Epithelial cell of prostate (primary cell): ENCODE measurements around the gene RERG.

Experiments
- DNase-seq: peaks from one replicate; pipeline ENCODE4 v3.0.0-alpha.2; 2011; ENCODE audit warnings: low read depth, low spot score
- H3K27ac ChIP-seq: fragments of 450-650 bp; 2 replicates; pipeline ENCODE4 v1.5.1; 2017; ENCODE audit warnings: mild to moderate bottlenecking

RERG gene

DNA sequence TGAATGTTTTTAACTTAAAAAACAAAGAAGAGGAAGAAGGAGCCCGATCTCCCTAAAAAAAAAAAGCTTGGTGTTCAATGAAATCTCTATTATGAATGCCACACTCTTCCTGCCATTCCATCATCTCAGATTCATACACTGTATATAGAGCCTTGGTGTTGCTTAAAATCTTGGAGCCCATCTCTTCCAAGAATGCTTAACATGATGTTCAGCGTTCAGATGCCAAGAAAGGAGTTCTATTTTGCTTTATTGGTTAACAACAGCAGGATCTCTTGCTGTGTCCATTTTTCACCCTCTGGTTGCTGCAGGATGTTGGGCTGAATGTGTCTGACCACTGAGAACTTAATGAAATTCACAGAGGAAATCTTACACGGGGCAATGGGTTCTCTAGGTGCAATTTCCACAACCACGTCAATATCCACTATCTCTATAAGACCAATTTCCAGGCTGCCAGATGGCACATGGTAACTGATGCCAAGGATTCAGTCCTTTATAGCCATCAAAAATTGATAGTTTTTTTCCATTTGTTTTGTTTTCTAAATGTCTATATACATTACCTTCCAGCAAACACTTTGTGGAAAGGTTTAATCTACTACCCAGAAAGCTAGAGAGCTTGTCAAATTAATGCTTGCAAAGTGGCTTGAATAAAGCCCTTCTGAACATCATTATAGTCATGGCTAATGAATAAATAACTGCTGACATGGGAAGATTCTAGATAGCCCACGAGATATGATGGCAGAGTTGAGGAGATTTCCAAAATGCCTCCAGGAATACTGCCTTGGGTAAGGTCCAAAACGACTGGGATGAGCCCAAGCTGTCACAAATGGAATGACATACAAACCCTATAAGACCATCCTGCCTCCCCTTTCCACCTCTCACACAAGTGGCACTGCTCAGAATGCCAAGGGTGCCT lies 26.5 kb downstream of the RERG start:
- DNase-seq: no peak
- no peak overlapping the region for H3K27ac ChIP-seq

DNA sequence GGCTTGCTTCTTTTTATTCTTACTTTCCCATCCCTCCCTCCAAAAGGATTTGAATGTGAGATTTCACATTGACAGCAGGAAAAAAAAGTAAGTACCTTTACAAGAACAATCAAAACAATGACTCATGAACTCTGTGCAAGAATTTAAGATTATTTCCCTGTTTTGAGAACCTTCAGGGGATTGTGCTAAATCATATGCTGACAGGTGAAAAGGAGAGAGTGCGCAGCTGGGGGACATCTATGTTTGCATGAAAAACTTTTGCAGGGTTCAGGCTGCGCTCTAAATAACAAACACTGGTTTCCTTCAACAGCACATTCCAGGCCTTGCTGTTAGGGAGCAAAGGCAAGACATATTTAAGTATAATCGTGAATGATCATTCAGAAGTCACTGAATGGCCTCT lies 27.3 kb downstream of the RERG start:
- DNase-seq: no peak
- H3K27ac ChIP-seq: no peak overlapping the region

DNA sequence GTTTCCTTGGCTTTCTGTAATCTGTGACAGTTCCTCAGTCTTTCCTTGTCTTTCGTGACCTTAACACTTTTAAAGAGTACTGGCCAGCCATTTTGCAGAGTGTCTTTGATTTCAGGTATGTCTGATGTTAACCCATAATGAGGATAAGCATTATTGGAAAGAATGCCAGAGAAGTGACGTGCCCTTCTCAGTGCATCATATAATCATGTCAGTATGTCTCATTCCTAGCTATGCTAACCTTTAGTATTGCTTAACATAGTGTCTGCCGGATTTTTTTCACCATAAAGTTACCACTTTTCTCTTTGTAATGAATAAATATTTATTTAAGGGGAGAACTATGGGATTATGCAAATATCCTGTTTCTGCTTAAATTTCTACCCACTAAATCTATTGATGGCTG lies 28.5 kb downstream of the RERG start:
- no peak for DNase-seq
- H3K27ac ChIP-seq: no peak overlapping the region

DNA sequence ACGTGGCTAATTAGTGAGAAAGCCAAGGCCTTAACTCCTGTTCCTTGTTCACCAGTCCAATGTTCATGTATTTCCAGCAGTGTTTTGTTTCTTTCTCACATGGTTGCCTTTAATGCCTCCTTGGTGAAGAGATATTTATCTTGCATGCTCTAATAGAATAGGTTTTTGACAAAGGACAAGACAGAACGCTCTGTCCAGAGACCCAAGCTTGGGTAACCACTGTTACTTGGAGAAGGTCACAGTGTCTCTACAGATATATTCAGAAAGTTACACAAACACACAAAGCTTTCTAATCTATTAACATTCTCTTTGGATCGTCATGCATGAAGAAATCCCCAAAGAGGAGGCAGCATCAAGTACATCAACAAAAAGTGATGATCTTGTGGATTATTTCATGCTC lies 33.1 kb downstream of the RERG start:
- no peak overlapping the region for H3K27ac ChIP-seq
- no peak for DNase-seq

DNA sequence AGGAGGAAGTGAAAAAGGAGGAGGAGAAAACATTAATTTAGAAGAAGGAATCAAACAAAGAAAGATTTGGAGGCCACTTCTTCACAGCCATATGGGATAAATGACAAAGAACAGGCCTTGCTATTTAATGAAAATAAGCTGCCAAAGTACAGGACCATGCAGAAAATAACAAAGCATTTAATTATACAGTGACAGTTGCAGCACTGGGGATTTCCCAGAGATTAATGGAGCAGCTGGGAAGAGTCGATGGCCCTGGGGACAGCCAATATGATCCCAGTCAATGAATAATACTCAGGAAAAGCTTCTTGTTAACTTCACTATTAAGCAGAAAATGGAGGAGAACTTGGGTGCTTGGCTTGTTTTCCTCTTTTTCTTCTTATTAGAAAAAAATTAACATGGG lies 34.6 kb downstream of the RERG start:
- no peak for DNase-seq
- no peak overlapping the region for H3K27ac ChIP-seq

DNA sequence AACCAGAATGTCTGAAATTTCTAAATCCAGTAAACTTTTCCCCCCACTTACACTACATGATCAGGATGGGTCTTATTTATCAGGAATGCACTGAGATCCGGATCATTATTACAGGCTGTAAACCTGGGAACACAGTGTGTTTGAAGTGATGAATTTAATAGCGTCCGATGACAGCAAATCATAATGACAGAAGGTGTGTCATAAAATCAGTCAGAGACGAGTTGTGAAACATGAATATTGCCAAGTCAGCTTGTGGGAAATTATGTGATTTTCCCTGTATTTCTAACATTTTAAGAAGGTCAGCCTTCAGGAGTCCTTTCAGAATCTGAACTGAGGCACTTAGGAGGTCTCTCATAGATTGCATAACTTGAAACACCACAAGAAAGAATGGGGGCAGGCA lies 36.7 kb downstream of the RERG start:
- H3K27ac ChIP-seq: no peak overlapping the region
- no peak for DNase-seq

DNA sequence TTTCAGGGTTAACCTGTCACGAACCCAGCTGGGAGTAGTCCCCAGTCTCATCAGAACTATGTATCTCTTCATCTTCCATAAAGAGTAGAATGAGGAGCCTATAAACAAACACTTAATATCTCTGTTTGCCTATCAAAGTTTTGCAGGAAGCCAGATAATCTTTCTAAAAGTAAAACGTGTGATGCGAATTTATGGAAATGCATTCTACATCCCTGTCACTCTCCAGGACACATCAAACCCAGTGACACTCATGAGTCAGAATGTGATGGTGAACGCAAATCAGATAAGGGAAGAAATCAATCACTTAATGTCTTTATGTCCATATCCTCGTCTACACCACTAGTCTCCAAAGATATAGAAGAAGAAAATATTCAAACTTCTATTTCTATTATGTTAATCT lies 37.4 kb downstream of the RERG start:
- no peak overlapping the region for H3K27ac ChIP-seq
- DNase-seq: no peak

DNA sequence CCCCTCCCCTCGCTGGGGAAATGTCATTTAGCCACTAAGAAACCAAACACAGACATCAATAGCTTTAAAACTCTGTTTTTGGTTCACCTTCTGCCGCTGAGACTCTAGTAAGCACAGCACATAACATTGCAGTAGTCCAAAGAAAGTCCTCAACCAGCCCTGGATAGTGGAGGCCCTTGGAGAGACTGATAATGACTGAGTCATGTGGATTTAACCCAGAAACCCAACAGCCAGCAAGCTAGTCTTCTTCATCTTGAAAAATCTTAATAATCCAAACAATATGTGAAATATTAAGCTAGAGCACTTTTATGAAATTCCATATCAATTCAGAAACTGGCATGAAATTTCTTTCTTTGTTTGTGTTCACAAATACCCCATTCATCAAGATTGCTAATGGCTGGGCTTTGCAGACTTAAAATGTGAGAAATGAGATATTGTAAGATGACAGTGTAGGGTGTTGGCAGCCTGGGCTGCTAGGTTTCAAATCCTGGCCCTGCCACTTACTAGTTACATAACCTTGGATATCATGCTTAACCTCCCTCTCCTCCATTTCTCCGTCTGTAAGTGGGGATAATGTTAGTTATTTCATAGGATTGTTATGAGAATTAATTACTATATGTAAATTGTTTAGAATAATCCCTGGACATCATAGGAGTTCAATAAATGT lies 40.1 kb downstream of the RERG start:
- no peak overlapping the region for H3K27ac ChIP-seq
- DNase-seq: no peak

DNA sequence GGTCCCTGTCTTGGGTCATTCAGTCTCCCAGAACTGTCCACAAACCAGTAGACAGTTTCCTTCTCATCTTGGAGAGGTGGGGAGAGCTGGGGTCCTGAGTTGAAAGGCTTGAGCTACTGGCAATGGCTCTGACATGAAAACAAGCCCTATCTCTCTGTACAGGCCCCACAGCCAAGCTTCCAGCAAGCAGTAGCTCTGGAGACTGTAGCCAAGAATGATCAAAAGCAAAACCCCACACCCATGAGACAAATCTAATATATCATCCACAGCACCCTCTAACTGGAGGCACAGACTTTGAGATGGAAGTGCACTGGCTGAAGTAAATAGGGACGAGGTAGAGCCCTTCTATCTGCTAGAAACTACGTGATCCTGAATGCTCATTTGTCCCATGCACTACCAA lies 40.9 kb downstream of the RERG start:
- DNase-seq: no peak
- no peak overlapping the region for H3K27ac ChIP-seq

DNA sequence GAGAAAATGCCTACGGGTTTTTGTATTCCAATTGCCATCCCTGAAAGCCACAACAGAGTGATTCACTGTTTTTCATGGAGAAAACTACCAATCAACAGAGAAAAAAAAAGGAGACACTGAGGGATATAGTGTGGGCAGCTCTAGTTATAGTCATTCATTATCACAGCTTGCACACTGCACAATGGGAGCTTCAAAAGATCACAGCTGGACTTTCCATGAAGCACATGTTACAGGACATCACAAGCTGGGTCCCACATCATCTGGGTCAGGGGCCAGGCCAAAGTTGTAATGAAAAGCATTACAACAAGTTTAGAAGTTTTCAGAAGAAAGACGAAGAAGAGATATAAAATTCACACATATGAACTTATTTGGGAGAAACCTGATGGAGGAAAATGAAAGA lies 41.5 kb downstream of the RERG start:
- no peak for DNase-seq
- H3K27ac ChIP-seq: no peak overlapping the region

DNA sequence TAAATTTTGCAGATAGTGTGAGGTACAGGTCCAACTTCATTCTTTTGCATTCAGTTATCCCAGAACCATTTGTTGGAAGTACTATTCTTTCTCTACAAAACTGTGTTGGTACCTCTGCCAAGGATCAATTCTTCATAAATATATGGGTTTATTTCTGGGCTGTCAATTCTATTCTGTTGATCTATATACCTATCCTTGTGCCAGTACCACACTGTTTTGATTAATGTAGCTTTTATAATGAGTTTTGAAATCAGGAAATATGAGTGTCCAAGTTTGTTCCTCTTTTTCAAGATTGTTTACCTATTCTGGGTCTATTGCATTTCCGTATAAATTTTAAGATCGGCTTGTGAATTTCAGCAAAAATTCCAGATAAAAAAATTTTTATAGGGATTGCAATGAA lies 48.1 kb downstream of the RERG start:
- no peak for DNase-seq
- H3K27ac ChIP-seq: no peak overlapping the region

DNA sequence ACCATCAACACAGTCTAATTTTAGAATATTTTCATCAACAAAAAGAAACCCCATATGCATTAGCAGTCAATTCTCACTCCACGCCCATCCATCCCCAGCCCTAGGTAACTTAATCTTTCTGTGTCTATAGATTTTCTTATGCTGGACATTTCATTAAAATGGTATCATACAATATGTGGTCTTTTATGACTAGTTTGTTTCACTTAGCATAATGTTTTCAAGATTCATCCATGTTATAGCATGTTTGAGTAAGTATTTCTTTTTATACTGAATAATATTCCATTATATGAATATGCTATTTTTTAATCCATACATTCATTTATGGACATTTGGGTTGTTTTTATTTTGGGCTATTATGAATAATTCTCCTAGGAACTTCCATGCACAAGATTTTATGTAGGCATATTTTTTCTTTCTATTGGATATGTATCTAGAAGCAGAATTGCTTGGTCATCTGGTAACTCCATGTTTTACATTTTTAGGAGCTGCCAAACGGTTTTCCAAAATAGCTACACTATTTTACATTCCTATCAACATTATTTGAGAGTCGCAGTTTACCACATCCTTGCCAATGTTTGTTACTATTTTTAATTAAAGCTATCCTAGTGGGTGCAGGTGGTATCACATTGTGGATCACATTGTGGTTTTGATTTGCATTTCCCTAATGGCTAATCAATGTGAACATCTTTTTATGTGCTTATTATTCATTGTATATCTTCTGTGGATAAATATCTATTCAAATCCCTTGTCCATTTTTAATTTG lies 49.0 kb downstream of the RERG start:
- no peak overlapping the region for H3K27ac ChIP-seq
- no peak for DNase-seq

DNA sequence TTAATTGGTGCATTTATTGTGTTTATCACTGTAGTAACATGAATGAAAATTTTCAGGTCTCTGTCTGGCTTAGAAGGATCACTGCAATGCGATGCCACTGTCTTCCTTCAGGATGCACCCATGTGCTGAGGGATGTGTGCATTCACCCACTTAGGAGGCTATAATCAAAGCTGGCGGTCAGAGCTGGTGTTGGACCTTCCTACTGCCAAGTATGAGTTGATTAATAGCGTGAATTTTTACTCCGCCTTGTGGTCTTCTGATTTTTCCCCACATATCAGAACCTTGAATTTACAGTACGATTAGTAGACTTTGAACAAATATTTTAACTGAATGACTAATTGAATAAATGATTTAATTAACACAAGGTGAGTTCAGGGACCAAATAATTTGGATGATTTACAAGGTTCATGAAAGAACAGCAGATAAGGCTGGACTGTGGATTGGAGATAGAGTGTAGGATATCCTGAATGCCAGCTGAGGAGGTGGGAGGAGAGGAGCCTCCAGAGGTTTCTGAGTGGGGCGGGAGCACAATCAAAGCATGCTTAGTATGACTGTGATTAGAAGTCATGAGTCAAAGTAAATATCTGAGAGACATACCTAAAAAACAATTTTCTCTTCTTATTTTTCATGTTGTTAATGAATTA lies 50.1 kb downstream of the RERG start:
- no peak overlapping the region for H3K27ac ChIP-seq
- no peak for DNase-seq

DNA sequence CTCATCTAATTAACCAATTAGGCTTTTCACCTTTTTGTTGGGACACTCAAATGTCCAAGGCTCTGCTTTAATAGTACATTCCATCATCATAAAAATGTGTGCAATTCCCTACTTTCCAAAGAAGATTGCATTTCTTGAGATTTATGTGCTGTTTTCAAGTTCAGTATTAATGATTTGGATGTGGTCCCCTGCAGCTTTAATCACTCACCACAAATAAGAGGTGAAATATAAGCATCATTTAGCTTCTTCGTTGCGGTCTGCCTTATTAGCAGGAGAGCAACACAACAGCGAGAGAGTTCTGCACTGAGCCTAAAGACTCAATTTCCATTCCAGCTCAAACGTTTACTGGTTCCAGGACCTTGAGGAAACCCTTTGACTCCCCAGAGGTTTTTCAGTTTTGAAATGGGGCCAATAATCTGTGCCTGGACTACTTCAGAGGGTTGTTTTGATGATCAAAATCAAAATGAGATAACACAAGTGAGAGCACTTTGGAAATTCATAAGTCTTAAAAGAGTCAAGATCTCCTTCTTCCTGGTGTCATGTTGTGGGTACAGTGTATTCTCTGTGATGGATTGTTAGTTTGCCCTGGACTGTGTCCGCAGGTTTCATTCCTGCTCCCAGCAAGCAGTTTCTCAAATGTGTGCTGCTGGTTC lies 53.1 kb downstream of the RERG start:
- DNase-seq: no peak
- no peak overlapping the region for H3K27ac ChIP-seq

DNA sequence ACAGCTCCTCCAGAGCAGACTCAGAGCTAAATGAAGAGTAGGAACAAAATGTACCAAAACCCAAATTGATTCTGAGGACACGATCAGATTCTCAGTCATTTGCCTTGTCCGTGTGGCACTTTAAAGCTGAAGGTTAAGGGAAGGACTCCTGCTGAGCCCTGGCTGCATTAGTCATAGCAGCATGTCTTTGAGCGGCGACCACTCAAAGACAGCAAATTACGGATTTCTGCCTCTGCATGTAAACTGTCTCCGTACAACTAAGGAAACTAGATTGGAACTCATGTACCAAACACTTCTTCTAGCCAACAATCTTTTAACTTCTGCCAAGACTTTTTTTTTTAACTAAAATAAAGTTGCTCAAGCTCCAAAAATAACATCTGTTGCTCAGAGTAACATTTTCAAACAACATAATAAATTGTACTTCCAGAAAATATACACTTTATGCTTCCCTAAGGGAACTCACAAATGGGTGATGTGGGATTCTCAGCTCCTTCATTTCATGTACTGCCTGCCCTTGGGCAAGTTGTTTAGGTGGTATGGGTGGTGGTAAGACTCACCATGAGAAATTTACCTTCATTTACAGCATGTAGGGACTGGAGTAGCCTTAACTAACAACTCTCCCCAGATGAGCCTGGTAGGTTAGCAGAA lies 56.1 kb downstream of the RERG start:
- H3K27ac ChIP-seq: no peak overlapping the region
- DNase-seq: no peak

DNA sequence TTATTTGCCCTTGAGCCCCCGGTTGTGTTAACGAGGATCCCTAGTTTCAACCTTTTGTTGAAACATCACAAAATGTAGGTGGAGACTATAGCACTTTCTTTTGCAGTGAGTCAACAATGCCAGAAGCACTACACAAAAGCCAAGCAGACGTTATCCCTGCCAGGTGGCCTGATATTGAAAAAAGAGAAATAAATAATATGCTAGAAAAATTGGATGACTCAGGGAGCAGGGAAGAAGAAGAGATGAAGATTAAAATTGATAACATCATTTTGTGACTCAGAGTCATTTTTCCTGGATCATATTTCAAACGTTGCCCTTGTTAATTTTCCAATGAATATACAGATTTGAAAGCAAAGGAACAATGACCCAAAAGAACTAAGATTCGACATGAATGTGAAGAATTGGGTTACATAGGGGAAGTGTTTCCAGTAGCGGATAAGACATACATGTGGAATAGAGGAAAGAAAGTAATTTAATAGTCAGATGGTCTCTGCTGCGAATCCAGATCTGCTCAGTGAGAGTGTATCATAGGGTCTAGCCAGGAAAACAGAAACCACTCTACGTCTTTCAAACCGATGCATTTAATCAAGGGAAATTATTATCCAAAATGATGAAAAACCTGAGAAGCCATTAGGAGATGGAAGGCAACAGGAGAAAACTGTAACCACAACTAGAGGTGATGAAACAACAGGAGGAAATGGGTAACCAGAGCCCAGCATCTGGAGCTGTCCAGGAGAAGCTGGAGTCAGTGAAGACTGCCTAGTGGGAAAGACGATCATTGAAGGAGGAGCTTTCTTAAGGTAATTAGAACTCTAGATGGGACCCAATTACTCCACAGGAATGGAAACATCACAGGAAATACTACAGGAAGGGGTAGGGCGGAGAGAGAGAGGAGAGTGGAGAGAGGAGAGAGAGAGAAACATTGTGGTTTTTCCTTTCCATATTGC lies 57.9 kb downstream of the RERG start:
- no peak overlapping the region for H3K27ac ChIP-seq
- DNase-seq: peak; percentile 12

DNA sequence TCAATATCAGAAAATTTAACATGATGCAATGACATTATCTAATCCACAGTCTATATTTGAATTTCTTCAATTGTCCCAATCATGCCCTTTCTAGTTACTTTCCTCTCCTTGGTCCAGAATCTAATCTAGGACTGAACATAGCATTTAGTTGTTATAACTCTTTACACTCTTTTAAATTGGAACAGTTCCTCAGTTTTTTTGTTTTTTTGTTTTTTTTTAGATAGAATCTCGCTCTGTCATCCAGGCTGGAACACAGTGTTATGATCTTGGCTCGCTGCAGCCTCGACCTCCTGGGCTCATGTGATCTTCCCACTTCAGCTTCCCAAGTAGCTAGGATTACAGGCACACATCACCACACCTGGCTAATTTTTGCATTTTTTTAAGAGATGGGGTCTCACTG lies 63.1 kb downstream of the RERG start:
- DNase-seq: no peak
- H3K27ac ChIP-seq: no peak overlapping the region

DNA sequence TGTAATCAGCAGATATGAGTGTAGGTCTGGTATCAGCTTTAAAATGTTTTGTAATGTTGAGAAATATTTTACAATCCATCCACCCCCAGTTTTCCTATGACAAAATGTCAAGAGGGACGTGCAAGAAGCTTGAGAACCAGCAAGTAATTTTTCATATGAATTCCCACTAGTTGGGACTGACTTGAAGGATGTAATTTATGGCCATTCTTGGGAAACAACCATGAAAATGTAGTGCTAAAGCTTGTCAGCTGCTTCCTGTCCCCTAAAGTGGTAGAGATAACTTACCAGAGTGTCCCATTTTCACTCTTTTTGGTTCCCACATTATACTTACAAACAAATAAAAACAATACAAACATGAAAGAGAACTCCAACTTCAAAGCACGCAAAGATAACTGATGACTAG lies 63.9 kb downstream of the RERG start:
- no peak for DNase-seq
- no peak overlapping the region for H3K27ac ChIP-seq

DNA sequence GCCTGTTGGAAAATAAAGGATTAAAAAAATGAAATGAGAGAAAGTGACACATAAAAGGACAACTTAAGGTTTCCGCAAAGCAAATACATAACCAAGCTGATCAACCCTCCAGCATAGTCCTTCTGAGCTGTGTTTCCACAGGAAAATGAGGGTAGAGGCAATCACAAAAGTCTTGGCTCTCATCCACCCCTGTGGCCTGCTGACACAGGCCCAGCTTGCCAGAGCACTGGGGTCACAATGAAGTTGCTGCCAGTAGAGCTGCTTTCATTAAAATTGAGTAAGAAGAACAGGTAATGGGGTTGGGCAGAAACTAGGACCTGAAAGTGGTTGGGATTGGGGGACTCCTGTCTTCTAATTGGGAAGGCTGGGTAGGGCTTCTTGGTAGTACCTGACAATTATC lies 65.9 kb downstream of the RERG start:
- no peak for DNase-seq
- H3K27ac ChIP-seq: no peak overlapping the region
